SU-DHL-6 (cell line): ENCODE data around the gene CRYBG2.

Source experiments
- EZH2phosphoT487 ChIP-seq: fragments of 200-600 bp; sonication (generic), shearing (Covaris generic); conservative IDR thresholded peaks from 2 replicates; pipeline ENCODE4 v1.6.1; 2018; ENCODE audit warnings: mild to moderate bottlenecking, antibody characterized with exemption, low read length, moderate library complexity, mixed read lengths
- TF ChIP-seq, protein P1 (sequence below): fragments of 200-600 bp; sonication (generic); IDR thresholded peaks from one replicate; pipeline ENCODE4 v1.5.1; 2017; ENCODE audit warnings: antibody characterized with exemption, mild to moderate bottlenecking, low read length, moderate library complexity; ENCODE audit not compliant: insufficient read depth, poor library complexity, severe bottlenecking

DNA sequence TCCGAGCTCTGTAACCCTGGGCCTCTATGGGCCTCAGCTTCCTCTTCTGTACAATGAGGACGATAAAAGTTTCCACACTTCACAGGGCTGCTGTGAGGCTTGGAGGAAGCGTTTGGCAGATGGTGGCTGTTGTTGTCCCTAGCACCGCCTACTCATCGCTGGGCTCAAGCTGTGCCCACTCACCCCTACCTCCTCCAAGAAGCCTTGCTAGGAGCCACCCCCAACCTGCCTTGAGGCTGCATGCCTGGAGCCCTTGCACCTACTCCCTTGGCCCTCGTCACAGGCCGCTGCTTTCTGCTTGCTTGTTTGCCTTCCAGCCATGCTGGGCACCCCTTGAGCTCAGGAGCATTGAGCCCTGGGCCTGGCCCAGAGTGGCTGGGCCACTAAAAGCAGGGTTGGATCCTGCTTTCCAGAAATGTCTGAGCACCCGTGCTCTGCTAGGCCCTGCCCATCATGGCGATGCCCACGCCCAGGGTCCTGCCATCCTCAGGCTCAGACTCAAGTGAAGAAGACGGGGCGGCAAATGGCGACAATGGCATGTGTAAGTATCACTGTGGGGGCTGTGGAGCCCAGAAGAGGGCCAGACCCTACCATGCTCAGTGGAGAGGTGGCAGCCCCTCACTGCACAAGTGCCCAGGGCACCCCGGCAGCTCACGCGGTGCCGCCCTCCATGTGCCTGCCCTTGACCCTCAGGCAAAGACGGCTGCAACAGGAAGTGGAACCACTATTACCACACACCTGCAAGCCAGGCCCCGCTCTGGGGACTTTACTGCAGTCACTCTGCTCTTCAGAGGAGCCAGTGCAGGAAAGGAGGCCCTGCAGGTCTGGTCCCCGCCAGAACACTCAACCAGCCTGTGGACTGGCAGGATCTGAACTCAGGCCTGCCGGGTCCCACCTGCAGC lies 64.5 kb downstream of the CRYBG2 start:
- TF ChIP-seq, protein P1, sequence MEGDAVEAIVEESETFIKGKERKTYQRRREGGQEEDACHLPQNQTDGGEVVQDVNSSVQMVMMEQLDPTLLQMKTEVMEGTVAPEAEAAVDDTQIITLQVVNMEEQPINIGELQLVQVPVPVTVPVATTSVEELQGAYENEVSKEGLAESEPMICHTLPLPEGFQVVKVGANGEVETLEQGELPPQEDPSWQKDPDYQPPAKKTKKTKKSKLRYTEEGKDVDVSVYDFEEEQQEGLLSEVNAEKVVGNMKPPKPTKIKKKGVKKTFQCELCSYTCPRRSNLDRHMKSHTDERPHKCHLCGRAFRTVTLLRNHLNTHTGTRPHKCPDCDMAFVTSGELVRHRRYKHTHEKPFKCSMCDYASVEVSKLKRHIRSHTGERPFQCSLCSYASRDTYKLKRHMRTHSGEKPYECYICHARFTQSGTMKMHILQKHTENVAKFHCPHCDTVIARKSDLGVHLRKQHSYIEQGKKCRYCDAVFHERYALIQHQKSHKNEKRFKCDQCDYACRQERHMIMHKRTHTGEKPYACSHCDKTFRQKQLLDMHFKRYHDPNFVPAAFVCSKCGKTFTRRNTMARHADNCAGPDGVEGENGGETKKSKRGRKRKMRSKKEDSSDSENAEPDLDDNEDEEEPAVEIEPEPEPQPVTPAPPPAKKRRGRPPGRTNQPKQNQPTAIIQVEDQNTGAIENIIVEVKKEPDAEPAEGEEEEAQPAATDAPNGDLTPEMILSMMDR = no peak
- TF ChIP-seq EZH2phosphoT487 = no peak
